HCEC 1CT (cell line): ENCODE data around the gene NXF1.
"Not testable (repeated sequence)": the region's sequence is repeated elsewhere in the genome, so short reads cannot be mapped to it uniquely, and the experiment has no call there.

Experiments
- DNase-seq: peaks from one replicate; pipeline ENCODE4 v3.0.0-alpha.2; 2017

NXF1 gene

DNA sequence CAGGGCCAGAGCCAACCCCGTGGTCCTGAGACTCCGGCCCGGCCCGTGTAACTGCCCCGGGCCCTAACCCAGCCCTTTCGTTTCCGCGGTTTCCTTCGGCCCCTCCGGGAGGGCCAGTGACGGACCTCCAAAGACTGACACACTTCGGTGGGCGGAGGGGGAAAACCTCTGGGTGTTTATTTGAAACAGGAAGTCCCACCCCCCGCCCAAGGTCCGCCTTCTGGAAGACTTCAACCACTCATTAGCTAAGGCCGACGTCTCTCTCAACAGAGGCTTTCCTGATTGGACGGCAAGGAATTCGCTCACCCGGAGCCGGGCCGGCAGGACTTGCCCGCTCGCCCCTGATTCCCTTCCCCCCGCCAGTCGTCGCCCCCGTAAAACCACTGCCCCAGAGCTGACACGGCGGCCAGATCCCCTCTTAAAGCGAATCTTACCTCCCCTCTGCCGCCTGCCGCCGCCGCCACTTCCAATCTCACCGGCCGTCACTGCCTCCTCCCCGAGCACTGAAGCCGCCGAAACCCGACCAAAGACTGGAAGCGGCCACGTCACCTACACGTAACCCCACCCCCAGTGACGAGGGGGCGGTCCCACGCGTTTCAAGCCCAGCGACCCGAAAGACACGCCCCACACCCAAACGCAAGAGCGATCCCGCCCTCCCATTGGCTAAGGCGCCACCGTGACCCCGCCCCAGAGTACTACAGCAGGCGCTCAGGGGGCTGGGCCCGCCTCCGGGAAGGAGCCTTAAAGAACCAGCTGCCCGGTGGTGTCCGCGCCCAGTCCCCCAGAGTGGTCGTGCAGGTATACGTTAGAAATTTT, 26.5 kb upstream of the NXF1 start, which contains the start of gene STX5:
TSS of gene STX5 (minus strand) at position 532 of the 816 bp plus-strand sequence. CDS start 808 bp downstream, outside the sequence.
- peak; percentile 98 for DNase-seq

DNA sequence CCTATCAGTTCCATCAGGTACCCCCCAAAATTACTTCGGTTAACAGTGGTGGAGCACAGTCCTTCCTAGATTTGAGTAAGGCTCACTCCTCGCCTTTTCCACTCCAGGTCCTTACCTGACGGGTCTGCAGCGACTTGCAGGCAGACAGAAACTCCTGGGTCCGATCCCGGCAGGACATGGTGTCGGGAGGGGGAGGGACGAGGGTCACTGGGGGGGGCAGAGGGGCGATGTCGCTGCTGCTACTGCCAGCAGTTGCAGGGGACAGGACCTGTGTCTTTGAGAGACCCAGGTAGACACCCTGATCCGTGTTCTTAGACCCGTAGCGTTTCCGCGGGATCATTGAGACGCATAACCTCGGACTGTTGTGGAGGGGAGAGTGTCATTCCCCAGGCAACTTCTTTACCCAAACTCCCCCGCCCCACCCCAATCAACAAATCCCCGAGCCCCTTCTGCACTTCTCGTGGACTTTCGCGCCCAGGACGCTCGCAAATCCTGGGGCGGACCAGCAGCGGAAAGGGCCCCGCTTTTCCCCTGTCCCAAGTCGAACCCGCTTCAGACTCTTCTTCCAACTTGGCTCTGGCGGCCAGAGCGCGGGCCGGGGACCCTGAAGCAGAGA, 25.8 kb upstream of the NXF1 start:
- DNase-seq = no peak

GRCh38 chr11:62828130-62828529, 22.9 kb upstream of the NXF1 start:
- not testable (repeated sequence) for DNase-seq

DNA sequence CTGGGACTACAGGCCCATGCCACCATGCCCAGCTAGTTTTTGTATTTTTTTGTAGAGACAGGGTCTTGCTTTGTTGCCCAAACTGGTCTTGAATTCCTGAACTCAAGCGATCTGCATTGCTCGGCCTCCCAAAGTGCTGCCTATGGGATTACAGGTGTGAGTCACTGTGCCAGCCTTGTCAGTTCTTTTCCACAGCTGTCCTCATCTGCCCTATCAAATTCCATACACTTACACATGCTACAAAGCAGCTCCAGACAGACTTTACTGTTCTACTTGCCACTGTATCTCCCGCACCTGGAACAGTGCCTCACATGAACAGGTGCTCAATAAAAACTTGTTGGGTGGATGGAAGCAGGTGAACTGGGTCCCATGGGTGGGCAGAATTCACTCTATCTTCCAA, 18.4 kb upstream of the NXF1 start:
- no peak for DNase-seq

GRCh38 chr11:62817129-62817528, 11.9 kb upstream of the NXF1 start:
- DNase-seq = no peak

DNA sequence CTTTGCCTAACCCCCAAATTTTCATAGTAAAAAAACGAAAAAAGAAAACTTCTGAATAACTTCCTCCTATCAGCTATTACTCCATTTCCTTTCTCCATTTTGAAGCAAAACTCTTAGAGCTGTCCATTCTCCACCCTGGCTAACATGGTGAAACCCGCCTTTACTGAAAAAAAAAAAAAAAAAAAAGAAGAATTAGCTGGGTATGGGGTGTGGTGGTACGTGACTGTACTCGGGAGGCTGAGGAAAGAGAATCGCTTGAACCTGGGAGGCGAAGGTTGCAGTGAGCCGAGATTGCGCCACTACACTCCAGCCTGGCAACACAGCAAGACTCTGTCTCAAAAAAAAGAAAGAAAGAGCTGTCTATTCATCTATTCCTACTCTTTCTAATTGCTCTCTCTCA, 11.3 kb upstream of the NXF1 start:
- DNase-seq = no peak

DNA sequence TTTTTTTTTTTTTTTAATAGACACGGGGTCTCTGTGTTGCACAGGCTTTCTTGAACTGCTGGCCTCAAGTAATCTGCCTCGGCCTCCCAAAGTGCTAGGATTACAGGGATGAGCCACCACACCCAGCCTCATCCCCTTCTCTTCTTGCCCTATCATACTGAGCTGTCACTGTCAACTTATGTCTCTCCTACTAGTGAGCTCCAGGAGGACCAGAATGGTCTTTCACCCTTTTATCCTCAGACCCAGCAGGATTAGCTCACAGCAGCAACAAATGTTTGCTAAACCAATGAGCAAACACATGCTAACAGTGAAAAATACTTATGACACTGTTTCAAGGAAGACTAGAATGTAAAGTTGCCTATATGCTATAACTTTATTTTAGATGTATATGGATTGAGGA, 6.4 kb upstream of the NXF1 start:
- no peak for DNase-seq

DNA sequence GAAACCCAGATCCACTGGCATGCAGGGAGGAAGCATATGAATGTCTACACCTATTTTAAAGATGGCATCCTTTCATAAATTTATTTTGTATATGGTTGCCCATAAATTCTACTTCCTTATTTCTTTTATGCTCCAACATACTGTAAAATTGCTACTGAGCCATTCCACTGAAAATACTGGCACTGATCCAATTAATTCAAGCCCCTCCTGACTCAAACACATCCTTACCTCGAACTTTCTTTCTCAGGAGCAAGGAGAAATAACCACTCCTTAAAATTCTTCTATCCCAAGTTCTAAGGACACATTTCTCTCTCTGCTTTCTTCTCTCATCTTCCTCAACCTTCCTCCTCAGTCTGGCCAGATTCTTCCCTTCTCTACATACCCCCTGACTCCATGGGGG, 5.5 kb upstream of the NXF1 start:
- DNase-seq = no peak

- peak; percentile 41 for DNase-seq
Observed at GRCh38 chr11:62806611-62807121, 1.4 kb upstream of the NXF1 start.

DNA sequence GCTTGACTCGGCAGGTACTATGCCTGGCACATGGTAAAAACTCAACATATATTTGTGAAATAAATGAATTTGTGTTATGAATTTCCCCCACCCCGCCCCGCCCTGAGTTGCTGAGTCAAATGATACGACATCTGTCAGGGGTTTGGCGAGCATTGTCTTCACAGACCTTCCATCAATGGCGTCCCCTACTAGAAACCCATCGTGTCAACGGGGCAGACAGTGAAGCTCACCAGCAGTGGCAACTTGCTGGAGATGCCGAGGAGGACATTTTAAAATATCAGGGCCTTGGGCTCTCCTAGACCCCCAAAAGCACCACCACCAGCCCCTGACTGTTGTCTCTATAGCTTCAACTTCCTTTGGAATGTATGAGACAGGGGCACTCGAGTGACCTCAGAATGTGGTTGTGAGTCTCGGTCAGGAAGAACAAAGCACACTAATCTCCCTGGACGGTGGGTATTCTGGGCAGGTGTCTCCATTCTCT, 761 bp upstream of the NXF1 start:
- DNase-seq = no peak

DNA sequence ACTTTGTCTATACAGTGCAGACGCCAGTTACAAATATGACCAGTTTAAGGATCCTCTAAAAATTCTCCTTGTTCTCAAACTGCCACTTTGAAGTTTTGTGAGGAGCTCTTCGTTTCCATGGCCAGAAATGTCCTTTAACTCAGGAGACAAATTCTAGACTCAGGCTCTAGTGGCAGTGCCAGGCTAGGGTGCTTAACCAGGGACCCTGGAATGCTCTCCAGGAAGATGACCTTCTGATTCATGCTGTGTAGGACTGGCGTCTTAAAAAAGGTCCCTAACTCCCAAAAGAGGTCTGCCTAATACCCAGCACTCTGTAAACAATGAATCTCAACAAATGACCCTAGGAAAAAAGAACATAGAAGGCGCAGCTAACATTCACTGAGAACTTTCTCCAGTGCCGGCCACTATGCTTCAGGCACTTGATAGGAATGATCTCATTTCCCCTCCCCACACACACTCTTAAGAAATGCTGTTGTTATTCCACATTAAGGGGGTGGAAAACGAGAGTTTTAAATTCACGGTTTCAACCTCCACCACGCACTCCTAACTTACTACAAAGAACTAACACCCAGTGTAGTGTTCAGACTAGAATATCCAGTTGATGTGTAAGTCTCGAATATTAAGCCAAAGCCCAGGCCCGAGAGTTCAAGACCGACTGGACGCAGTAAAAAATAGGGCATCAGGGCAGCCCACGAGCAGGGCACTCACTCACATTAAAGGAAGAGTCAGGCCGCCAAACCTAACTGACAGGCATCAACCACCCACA, 747 bp downstream of the NXF1 start:
- peak; percentile 37 for DNase-seq

DNA sequence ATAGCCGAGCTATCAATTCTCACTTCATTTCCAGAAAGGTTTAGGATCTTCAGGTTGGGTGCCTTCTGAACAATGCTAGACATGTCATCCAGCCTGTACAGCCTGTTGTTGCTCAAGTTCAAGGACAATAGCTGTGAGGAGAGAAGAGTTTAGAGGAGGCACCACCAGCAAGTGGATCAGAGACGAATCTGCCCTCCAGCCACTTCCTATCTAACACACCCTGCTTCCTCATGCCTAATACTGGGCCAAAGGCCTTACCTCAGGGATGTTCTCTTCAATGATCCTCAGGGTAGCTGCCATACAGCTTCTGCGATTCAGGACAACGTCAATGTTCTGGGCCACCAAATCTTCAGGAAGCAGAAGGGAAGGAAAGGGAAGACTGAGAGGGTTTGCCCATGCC, 4.2 kb downstream of the NXF1 start:
- no peak for DNase-seq

- no peak for DNase-seq
Observed at GRCh38 chr11:62799486-62799885, 5.8 kb downstream of the NXF1 start.

- DNase-seq = no peak
Observed at GRCh38 chr11:62796281-62796680, 9.0 kb downstream of the NXF1 start.

DNA sequence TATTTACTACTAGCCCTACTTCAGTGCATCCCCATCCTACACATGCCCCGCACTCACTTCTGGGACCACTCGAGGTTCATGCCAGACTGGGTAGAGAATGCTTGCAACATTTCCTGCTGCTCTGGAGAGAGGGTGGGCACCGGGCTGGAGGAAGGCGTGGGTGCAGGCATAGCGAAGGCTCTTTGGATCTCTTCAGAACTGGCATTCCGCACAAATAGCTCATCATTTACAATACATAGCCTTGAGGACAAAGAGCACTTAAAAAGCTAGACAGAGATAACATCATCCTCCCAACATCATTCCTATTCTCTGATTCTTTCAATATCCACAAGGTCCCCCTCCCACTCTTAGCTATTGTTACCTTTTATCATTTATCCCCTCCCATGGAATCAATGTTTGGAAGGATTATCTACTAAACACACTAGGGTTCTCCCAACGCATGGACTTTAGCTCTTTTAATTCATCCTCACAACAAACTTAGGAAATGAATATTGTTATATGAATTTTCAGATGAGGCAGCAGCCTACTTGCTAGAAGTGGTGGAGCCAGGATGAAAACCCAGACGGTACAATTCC, 11.0 kb downstream of the NXF1 start:
- no peak for DNase-seq

DNA sequence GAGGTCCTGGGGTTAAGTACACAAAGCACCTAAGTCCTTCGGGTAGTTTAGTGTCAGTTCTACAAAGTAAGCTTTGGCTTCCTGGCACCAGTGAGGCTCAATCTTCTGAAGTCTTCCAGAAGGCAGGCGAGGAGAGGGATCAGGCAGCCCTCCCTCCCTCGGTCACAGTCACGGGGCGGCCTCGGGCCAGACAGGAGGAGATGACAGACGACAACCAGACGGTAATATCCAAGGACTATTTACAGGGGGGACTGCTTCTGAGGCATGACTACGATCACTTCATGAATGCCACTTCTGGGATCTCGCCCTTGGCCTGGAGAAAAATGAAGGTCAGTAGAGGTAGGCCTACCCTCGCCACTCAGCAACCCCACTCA, 13.1 kb downstream of the NXF1 start:
- DNase-seq = no peak

GRCh38 chr11:62791501-62792201, 13.6 kb downstream of the NXF1 start, which contains the start of gene TMEM223:
Gene TMEM223 (minus strand): TSS chr11:62792006. CDS start chr11:62791994, 12 bp downstream.
- DNase-seq = peak; percentile 76

- DNase-seq = no peak
Observed at GRCh38 chr11:62789576-62789975, 15.7 kb downstream of the NXF1 start.

GRCh38 chr11:62788991-62789390, 16.2 kb downstream of the NXF1 start:
- no peak for DNase-seq

GRCh38 chr11:62787005-62787759, 18.1 kb downstream of the NXF1 start, which contains the start of gene TMEM179B:
Gene TMEM179B (plus strand): TSS chr11:62787402. CDS start chr11:62787432, 30 bp downstream.
- DNase-seq = peak; percentile 98

GRCh38 chr11:62786318-62787004, 18.8 kb downstream of the NXF1 start:
- peak; percentile 84 for DNase-seq
